Uterus (tissue), 2 donors: ENCODE results near the gene MLXIPL.

Experiments used
- CTCF ChIP-seq, 4 experiments: fragments of 200-600 bp in 2 of 4; fragments of 450-650 bp in 2 of 4; sonication (generic) in 2 of 4; IDR thresholded peaks; one replicate each; pipeline ENCODE4 v1.5.1; 2016 to 2019; ENCODE audit warnings: antibody characterized with exemption in 4 of 4, mild to moderate bottlenecking in 2 of 4, moderate library complexity in 1 of 4
- POLR2A ChIP-seq, 2 donors: fragments of 450-650 bp; IDR thresholded peaks; one replicate each; pipeline ENCODE4 v1.6.1; 2016; ENCODE audit warnings: antibody characterized with exemption in 2 of 2, mild to moderate bottlenecking in 1 of 2, moderate library complexity in 1 of 2

- TF ChIP-seq CTCF (IDR thresholded peaks at IDR 0.05), result no peak
- TF ChIP-seq POLR2A (IDR thresholded peaks at IDR 0.05), result no peak
Observed at GRCh38 chr7:73602721-73603651, 21.3 kb downstream of the MLXIPL start.
